ENCODE measurements around the gene OSBP.
"Not testable (repeated sequence)": the region's sequence is repeated elsewhere in the genome, so short reads cannot be mapped to it uniquely, and the experiment has no call there.

GRCh38 chr11:59543713-59544112 lies 71.9 kb downstream of the OSBP start:
- TF ChIP-seq CTCF (IDR thresholded peaks at IDR 0.05; ENCODE audit: low read depth, low read length); EZH2phosphoT487 (IDR thresholded peaks at IDR 0.05; ENCODE audit: low read depth): not testable (repeated sequence)

Measured in OCI-LY3 (cell line).